GM18499 (cell line): ENCODE measurements around the gene TMC3.

ENCODE experiments used
- ATAC-seq: cut with Tn5 transposase; IDR thresholded peaks from one replicate; pipeline ENCODE4 v1.9.1; 2021; ENCODE audit warnings: moderate number of reproducible peaks; ENCODE audit not compliant: insufficient read depth, unreplicated experiment

TMC3 gene

DNA sequence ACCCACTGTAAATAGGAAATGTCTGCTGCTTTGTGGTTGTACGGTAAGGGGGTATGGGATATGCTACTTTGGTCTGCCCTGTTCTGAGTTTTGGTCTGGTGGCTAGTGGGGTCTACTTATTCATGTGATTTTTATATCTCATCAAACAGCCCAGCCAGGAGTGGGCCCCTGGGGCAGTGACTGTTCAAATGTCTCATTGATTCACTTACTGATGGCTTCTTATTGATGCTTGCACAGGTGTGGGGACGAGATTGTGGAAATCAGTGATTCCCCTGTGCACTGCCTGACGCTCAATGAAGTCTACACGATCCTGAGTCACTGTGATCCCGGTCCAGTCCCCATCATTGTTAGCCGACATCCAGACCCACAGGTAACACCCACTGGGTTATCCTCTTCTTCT, 88.6 kb downstream of the TMC3 start:
- no peak for ATAC-seq

DNA sequence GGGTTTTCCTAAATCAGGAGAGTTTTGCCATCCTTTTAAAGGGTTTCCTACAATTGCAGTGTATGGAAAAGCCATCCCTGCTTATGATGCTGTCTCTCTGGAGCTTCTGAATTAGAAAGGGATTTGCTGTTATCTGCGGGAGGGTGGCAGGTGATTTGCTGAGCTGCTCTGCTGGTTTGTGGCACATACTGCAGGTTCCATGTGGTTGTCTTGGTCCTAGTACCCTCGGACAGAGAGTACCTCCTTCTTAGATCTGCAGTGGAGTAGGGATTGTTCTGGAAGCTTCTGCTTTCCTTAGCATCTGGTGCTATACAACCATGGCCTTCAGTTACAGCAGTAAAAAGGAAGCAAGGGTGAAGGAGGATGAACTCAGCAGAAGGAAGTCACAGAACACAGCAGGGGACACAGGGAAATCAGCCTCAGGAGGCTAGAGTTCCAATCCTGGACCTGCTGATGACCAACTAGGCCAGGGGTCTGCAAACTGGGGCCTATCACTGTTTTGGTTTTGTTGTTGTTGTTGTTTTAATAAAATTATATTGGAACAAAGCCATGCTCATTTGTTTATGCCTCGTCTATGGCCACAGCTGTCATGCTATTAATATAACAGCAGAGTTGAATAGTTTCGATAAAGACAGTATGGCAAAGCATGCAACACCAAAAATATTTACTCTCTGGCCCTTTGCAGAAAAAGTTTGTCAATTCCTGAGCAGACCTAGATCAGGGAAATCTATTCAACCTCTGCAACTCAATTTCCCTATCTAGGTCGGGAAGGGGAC, 89.6 kb downstream of the TMC3 start:
- ATAC-seq = no peak

GRCh38 chr15:81282911-81283310, 91.1 kb downstream of the TMC3 start:
- ATAC-seq = no peak

GRCh38 chr15:81282606-81282895, 91.5 kb downstream of the TMC3 start:
- ATAC-seq = no peak

DNA sequence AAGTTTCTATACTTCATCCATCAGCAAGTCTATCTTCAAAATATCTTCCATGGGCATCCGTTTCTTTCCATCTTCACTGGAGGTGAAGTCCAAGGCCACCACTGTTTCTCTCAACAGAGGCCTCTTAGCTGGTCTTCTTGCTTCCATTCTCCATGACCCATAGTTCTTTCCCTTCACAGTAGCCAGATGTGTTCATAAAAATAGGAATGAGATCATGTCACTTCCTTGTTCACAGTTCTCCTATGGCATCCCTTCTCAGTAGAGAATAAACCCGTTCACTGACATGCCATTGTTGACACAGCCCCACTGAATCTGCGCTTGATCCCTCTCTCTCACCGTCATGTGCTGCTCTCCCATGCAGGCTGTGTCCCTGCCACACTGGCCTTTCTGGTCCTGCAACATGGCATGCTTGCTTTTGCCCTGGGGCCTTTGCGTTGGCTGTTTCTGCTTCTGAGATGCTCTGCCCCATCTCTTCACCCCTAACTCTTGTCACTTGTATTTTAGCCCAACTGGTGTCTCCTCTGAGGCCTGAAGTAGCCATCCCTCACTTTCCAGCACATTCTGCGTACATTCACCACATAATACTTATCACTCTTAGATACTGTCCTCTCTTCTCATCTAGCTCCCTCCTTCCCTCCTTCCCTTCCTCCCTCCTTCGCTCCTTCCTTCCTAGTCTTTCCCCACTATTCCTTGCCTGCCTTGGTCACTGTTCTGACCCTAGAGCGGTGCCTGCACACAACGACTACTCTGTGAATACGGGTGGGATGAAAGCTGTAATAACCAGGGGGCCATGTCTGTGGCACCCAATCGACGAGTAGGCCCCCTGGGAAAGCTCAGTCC, 92.0 kb downstream of the TMC3 start:
- ATAC-seq = no peak

GRCh38 chr15:81281456-81281735, 92.6 kb downstream of the TMC3 start:
- ATAC-seq = no peak
